Naive B cell (primary cell): ENCODE measurements around the gene CADPS2. TPM values are rescaled to one million over a fixed set of nuclear protein-coding genes. Genes with fewer than 3 reads are reported as not detected.

Experiments
- ATAC-seq, 2 donors: fragments of 150-1000 bp; cut with Tn5 transposase; 2 replicates each; pipeline ENCODE4 v1.10.0; 2021; ENCODE audit warnings: low read depth in 2 of 2, mild to moderate bottlenecking in 2 of 2, moderate library complexity in 2 of 2
- DNase-seq: peaks from one replicate; pipeline ENCODE4 v3.0.0; 2022
- H3K27ac Mint-ChIP-seq, 6 donors: one replicate each; pipeline ENCODE4 v1.8.0; 2020 to 2022; ENCODE audit warnings: mild to moderate bottlenecking in 6 of 6, mixed read lengths in 6 of 6, moderate library complexity in 5 of 6, inconsistent platforms in 2 of 6
- H3K27me3 Mint-ChIP-seq, 3 donors: one replicate each; pipeline ENCODE4 v1.8.0; 2021 to 2022; ENCODE audit warnings: mixed read lengths in 3 of 3, mild to moderate bottlenecking in 1 of 3
- H3K36me3 Mint-ChIP-seq, 2 donors: one replicate each; pipeline ENCODE4 v1.8.0; 2020 to 2022; ENCODE audit warnings: mixed read lengths in 2 of 2, inconsistent platforms in 1 of 2, mild to moderate bottlenecking in 1 of 2
- H3K4me1 Mint-ChIP-seq, 3 donors: one replicate each; pipeline ENCODE4 v1.8.0; 2020 to 2022; ENCODE audit warnings: mixed read lengths in 3 of 3, inconsistent platforms in 1 of 3, mild to moderate bottlenecking in 1 of 3, moderate library complexity in 1 of 3
- H3K4me3 Mint-ChIP-seq, 8 donors: one replicate each; pipeline ENCODE4 v1.8.0; 2020 to 2022; ENCODE audit warnings: mild to moderate bottlenecking in 8 of 8, mixed read lengths in 8 of 8, moderate library complexity in 8 of 8, inconsistent platforms in 2 of 8
- H3K9me3 Mint-ChIP-seq, 7 donors: one replicate each; pipeline ENCODE4 v1.8.0; 2020 to 2022; ENCODE audit warnings: mixed read lengths in 7 of 7, mild to moderate bottlenecking in 5 of 7, inconsistent platforms in 2 of 7, moderate library complexity in 1 of 7
- polyA plus RNA-seq, 6 donors: library from polyadenylated mRNA; unstranded; fragments of 300-500 nt; fragmentation: Illumina TruSeq; gene quantifications; one replicate each; pipeline ENCODE4 v1.2.3, GENCODE V29; 2021; ENCODE audit warnings: low read depth in 6 of 6

CADPS2 gene
- polyA plus RNA-seq, 6 donors from 2014 or later = not detected

DNA sequence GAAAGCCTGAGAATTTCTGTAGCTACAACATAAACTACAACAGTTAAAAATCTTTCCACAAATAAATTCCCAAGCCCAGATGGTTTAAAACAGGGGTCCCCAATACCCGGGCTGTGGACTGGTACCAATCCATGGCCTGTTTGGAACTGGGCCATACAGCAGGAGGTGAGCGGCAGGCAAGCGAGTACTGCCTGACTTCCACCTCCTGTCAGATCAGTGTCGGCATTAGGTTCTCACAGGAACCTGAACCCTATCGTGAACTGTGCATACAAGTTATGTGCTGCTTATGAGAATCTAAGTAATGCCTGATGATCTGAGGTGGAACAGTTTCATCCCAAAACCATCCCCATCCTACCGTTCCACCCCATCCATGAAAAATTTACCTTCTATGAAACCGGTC lies 421.0 kb downstream of the CADPS2 start:
- DNase-seq (no peak), ATAC-seq (no peak)
- Mint-ChIP-seq H3K36me3 (no peaks in the 10 kb centered on the region), H3K27ac (no peak overlapping the region), H3K4me1 (no peaks in the 10 kb centered on the region), H3K9me3 (peaks cover 0 to 2% (median 0%) of the 10 kb centered on the region in 7 donors), H3K4me3 (no peak overlapping the region), H3K27me3 (no peaks in the 10 kb centered on the region)

DNA sequence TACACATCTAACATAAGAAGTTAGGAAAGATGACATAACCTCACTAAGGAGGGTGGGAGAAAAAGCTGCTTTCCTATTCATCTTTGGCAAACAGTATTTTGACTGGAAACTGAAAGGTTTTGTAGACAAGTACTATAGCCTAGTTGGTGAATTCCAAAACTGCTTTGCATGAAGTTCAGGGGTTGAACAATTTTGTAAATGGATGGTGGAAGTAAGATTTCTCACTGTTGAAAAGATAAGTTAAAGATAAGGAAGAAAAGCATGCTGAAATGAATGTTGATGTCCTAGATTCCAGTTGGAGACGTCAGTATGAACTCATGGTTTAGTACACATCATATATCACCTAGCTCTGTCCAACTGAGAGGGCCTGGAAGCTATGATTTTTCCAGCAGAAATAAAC lies 422.6 kb downstream of the CADPS2 start:
- no peaks in the 10 kb centered on the region for H3K27me3 Mint-ChIP-seq

DNA sequence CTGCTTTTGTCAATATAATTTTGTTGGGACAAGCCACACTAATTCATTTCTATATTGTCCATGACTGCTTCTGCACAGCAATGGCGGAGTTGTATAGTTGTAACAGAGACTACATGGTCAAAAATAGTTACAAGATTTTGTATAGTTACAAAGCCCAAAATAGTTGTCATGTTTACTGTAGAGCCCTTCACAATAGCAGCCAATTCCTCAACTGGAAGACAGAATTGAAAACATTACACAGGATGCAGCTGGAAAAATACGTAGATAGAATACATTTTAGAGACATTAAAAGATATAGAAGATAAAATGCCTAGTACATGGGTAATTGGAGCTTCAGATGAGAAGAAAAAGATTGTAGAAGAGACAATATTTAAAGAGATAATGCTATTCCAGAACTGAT lies 425.3 kb downstream of the CADPS2 start:
- no peak overlapping the region for H3K4me3 Mint-ChIP-seq
- no peaks in the 10 kb centered on the region for H3K4me1 Mint-ChIP-seq
- no peak overlapping the region for H3K27ac Mint-ChIP-seq
- H3K27me3 Mint-ChIP-seq = no peaks in the 10 kb centered on the region
- DNase-seq (no peak), ATAC-seq (no peak)
- H3K9me3 Mint-ChIP-seq = no peaks in the 10 kb centered on the region
- H3K36me3 Mint-ChIP-seq = no peaks in the 10 kb centered on the region

More for the DNA sequence above, 422.6 kb downstream of the CADPS2 start:
- peak overlapping the region in 2 of 6 donors; percentile 13 to 30 for H3K27ac Mint-ChIP-seq
- no peaks in the 10 kb centered on the region for H3K4me1 Mint-ChIP-seq
- H3K36me3 Mint-ChIP-seq = no peaks in the 10 kb centered on the region
- no peaks in the 10 kb centered on the region for H3K9me3 Mint-ChIP-seq
- ATAC-seq (no peak), DNase-seq (no peak)
- H3K4me3 Mint-ChIP-seq = no peak overlapping the region

DNA sequence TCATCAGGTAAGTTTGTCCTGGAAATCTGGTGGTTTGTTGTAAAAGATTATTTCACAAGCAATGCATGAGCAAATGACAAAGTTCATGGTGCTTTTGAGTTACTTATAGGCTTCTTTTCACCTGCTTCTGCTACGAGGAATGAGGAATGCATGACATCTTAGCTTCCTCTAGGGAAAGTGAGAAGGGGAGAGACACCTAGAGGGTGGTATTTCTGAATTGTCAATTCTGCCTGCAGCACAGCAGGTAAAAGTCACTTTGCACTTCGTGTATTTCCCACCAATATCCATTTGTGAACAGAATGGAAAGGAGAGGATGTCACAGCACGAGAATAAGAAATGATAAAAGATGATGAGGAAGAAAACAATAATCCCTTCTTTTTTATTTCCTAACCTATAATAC lies 428.3 kb downstream of the CADPS2 start:
- DNase-seq = no peak
- no peak for ATAC-seq
- peaks cover 0 to 2% (median 0%) of the 10 kb centered on the region in 7 donors for H3K9me3 Mint-ChIP-seq
- H3K27ac Mint-ChIP-seq = no peak overlapping the region
- no peaks in the 10 kb centered on the region for H3K36me3 Mint-ChIP-seq
- H3K4me1 Mint-ChIP-seq = no peaks in the 10 kb centered on the region
- no peak overlapping the region for H3K4me3 Mint-ChIP-seq
- no peaks in the 10 kb centered on the region for H3K27me3 Mint-ChIP-seq

DNA sequence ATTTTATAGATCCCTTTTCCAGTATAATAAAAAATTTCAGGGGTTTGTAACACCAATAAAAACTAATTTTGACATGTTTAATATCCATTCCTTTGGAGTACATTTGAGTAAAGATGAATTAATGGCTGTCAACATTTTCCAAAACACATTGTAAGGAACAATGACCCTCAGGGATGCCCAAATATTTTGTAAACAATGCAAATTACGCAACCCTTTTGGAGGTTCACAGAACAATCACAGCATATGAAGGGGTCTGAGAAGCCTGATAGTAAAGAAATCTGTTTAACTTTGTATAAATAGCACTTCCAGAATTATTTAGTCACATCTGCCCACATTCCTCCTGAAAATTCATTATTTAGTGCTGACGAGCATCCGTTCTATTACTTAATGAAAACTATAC lies 428.9 kb downstream of the CADPS2 start:
- no peaks in the 10 kb centered on the region for H3K27me3 Mint-ChIP-seq
- no peak overlapping the region for H3K27ac Mint-ChIP-seq
- no peak for DNase-seq
- peaks cover 0 to 2% (median 0%) of the 10 kb centered on the region in 7 donors for H3K9me3 Mint-ChIP-seq
- no peak overlapping the region for H3K4me3 Mint-ChIP-seq
- ATAC-seq = no peak
- H3K36me3 Mint-ChIP-seq = no peaks in the 10 kb centered on the region
- no peaks in the 10 kb centered on the region for H3K4me1 Mint-ChIP-seq

DNA sequence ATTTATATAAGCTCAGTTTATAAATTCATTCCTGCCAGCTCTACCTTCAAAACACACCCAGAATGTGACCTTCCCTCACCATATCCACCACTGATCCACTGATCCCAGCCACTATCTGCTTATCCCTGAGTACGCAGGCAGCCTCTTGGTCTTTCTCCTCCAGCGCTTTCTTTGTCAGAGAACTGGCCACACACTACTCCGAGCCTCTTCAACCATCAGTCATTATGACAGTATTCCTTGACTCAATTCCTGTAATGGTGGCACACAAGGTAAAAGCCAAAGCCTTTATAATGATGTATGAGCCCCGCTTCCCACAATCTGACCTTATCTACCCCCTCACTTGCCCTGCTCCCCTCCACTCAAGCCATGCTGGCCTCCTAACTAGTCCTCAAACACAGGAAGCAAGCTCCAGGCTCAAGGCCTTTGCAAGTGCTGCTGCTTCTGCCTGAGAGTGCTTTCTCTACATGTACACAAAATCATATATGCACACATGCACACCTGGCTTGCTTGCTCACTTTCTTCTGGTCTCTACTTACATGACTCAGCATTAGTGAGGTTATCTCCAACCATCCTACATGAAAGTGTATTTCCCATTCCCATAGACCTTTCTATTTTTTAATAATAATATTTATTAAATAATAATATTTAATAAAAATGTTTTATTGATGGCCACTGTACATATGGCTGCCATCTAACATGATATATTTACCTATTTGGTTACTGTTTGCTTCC lies 431.3 kb downstream of the CADPS2 start:
- peaks cover 0 to 2% (median 0%) of the 10 kb centered on the region in 7 donors for H3K9me3 Mint-ChIP-seq
- H3K27ac Mint-ChIP-seq = no peak overlapping the region
- DNase-seq = no peak
- H3K36me3 Mint-ChIP-seq = no peaks in the 10 kb centered on the region
- ATAC-seq = no peak
- no peak overlapping the region for H3K4me3 Mint-ChIP-seq
- no peaks in the 10 kb centered on the region for H3K4me1 Mint-ChIP-seq
- H3K27me3 Mint-ChIP-seq = no peaks in the 10 kb centered on the region

DNA sequence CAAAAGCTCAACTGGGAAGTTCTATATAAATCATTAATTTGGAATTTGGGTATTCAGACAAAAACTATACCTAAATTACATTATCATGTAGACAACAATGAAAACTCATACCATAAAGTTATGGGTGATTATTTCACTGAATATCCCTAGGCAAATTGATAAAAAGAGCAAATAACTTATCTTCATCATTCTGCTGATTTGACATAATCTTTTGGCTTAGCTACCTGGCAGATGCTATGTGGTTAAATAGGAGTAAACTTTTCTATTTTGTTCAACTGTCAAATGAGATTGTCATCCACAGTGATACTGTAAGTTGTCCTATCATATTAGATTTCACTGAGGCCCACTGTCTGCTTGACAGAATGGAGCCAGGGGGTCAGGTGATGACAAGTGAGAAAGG lies 432.8 kb downstream of the CADPS2 start:
- ATAC-seq (no peak), DNase-seq (no peak)
- H3K4me3 Mint-ChIP-seq = no peak overlapping the region
- H3K4me1 Mint-ChIP-seq = no peaks in the 10 kb centered on the region
- H3K36me3 Mint-ChIP-seq = no peaks in the 10 kb centered on the region
- no peak overlapping the region for H3K27ac Mint-ChIP-seq
- no peaks in the 10 kb centered on the region for H3K27me3 Mint-ChIP-seq
- H3K9me3 Mint-ChIP-seq = peaks cover 0 to 2% (median 0%) of the 10 kb centered on the region in 7 donors

DNA sequence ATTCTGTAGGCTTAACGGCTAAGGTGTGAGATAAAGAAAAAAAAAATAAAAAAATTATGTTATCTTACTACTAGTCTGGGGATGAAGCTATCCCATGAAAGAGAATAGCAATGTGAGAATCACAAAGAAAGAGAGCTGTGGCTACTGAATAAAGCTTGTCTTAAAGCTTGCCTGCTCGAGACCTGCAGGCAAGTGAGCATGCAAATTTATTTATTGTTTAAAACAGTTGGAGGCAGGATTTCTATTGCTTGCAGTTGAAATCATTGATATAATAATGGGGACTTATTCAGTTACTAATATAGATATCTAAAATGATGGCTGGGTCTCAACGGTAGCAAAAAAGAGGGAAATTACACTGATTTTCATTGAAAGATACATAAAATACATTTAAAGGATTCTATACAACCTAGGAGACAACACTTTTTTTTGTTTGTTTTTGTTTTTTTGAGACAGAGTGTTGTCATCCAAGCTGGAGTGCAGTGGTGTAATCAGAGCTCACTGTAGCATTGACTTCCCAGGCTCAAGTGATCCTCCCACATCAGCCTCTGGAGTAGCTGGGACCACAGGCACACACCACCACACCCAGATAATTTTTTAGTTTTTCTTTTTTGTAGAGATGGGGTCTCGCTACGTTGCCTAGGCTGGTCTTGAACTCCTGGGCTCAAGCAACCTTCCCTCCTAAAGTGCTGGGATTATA lies 437.2 kb downstream of the CADPS2 start:
- no peaks in the 10 kb centered on the region for H3K9me3 Mint-ChIP-seq
- no peak overlapping the region for H3K27ac Mint-ChIP-seq
- no peaks in the 10 kb centered on the region for H3K4me1 Mint-ChIP-seq
- no peak overlapping the region for H3K4me3 Mint-ChIP-seq
- H3K36me3 Mint-ChIP-seq = no peaks in the 10 kb centered on the region
- no peak for DNase-seq
- no peaks in the 10 kb centered on the region for H3K27me3 Mint-ChIP-seq
- no peak for ATAC-seq

DNA sequence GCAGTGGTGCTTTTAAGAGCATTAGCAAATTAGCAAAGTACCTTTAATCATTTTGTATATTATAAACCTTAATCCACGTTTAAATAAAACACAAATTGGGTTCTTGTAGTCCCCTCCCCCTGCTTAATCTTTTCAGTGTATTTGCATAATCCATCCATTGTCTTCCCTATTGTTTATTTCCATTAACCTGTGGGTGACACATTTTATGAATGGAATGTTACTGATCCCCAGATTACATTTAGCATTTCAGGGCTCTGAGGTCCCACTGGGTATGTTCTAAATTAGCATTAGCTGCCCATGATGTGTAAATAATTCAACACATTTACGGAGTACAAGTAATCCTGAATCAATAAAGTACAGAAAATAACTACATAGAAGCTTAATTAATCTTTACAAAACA lies 443.3 kb downstream of the CADPS2 start:
- Mint-ChIP-seq H3K4me3 (no peak overlapping the region), H3K4me1 (no peaks in the 10 kb centered on the region), H3K36me3 (no peaks in the 10 kb centered on the region), H3K27me3 (no peaks in the 10 kb centered on the region), H3K9me3 (no peaks in the 10 kb centered on the region), H3K27ac (no peak overlapping the region)
- DNase-seq = no peak
- ATAC-seq = no peak

DNA sequence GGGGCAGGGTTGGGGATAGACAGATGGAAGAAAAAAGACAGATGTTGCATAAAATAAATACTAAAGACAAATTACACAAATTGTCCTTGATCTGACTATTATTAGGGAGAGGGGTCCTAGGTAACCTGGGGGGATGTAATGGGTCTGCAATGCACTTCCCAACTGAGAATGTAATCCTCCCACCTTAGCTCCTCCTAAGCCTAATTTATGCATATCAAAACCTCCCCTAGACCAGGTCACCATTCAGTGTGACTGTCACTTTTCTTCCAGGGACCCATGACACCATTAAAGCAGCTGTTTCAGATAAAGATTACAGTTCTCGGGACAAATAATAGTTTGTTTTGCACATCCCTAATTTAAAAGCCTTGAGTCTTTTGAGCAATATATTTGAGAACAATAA lies 447.8 kb downstream of the CADPS2 start:
- ATAC-seq (no peak), DNase-seq (no peak)
- peaks cover 0 to 4% (median 0%) of the 10 kb centered on the region in 7 donors for H3K9me3 Mint-ChIP-seq
- no peaks in the 10 kb centered on the region for H3K4me1 Mint-ChIP-seq
- H3K27me3 Mint-ChIP-seq = no peaks in the 10 kb centered on the region
- no peaks in the 10 kb centered on the region for H3K36me3 Mint-ChIP-seq
- H3K4me3 Mint-ChIP-seq = no peak overlapping the region
- H3K27ac Mint-ChIP-seq = no peak overlapping the region

DNA sequence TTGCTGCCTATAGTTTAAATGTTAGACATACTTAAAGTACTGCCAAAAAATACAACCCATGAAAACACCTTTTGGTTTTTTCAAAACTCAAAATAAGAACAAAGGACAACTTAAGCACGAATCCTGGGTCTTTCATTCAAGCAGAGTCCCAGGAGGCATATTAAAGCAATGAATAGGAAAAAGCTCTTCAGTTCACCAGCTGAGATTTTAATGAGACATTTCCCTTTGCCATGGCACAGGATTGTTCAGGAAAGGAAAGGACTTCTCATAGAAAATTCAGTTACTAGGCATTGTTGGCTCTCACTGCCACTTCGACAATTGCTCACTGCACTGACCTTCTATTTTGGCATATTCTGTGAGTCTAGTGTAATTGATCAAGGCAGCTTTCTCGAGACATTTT lies 448.3 kb downstream of the CADPS2 start:
- DNase-seq (no peak), ATAC-seq (no peak)
- H3K4me1 Mint-ChIP-seq = no peaks in the 10 kb centered on the region
- H3K9me3 Mint-ChIP-seq = peaks cover 0 to 4% (median 0%) of the 10 kb centered on the region in 7 donors
- no peak overlapping the region for H3K27ac Mint-ChIP-seq
- no peaks in the 10 kb centered on the region for H3K36me3 Mint-ChIP-seq
- H3K27me3 Mint-ChIP-seq = no peaks in the 10 kb centered on the region
- H3K4me3 Mint-ChIP-seq = no peak overlapping the region

DNA sequence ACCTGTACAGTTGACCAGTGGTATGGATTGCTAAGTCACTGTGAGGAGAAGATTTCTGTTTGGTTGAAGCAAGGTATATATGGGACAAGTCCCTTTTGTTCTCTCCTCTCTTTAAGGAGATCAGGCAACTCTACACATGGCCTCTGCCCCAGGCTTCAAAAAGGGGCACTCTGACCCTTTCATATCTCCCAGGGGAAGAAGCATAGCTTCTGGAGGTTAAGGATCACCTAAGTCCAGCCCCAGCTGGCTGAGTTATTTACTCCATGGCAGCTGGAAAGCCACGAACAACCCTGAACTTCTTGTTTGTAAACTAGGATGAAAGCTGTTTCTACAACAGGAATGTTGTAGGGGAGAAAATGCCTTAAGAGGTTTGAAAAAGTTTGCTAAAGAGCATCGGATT lies 452.5 kb downstream of the CADPS2 start:
- no peak for ATAC-seq
- no peaks in the 10 kb centered on the region for H3K36me3 Mint-ChIP-seq
- no peak overlapping the region for H3K27ac Mint-ChIP-seq
- H3K27me3 Mint-ChIP-seq = no peaks in the 10 kb centered on the region
- no peaks in the 10 kb centered on the region for H3K4me1 Mint-ChIP-seq
- no peak overlapping the region for H3K4me3 Mint-ChIP-seq
- DNase-seq = no peak
- peaks cover 0 to 4% (median 0%) of the 10 kb centered on the region in 7 donors for H3K9me3 Mint-ChIP-seq

DNA sequence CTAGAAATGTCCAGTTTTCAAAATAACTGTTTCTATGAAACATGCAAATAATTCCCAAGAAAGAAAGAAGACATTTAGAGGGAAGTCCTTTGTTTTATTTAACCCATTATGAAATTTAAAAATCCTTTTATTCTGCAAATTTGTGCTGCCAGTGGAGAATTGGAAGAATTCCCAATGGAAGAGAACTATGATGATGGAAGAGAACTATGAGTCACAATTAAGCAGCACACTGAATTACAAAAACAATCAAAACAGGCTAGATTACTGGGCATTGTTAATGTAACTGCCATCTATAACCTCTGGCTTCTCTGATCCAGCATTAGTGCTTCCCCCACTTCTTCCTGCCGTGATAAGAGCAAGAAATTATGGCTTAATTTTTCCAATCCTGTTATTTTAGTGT lies 455.6 kb downstream of the CADPS2 start:
- Mint-ChIP-seq H3K27me3 (no peaks in the 10 kb centered on the region), H3K27ac (no peak overlapping the region), H3K4me1 (no peaks in the 10 kb centered on the region), H3K4me3 (no peak overlapping the region), H3K36me3 (no peaks in the 10 kb centered on the region), H3K9me3 (peaks cover 0 to 2% (median 0%) of the 10 kb centered on the region in 7 donors)
- no peak for ATAC-seq
- DNase-seq = no peak

DNA sequence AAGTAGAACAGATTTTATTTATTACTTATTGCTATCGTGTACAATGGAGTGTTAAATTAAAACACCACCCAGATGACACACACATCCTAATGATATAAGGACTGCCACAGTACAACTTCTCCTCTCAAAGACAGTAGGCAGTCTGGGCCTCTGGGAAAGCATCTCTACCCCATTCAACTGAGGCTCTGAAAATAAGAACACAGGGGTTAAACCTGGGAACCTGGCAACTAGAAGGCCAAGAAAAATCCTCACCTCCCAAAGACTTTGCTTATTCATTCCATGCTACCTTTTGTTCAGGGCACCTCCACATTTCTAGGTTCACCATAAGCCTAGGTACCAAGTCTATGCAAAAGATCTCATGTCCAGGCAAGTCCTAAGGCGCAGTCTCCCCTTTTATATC lies 456.3 kb downstream of the CADPS2 start:
- H3K36me3 Mint-ChIP-seq = no peaks in the 10 kb centered on the region
- ATAC-seq (no peak), DNase-seq (no peak)
- no peaks in the 10 kb centered on the region for H3K27me3 Mint-ChIP-seq
- peaks cover 0 to 2% (median 0%) of the 10 kb centered on the region in 7 donors for H3K9me3 Mint-ChIP-seq
- no peak overlapping the region for H3K27ac Mint-ChIP-seq
- no peak overlapping the region for H3K4me3 Mint-ChIP-seq
- no peaks in the 10 kb centered on the region for H3K4me1 Mint-ChIP-seq
